Neural cell (in vitro differentiated cells): Measurements from ENCODE around the gene S100A12.

Source experiments
- RAD21 ChIP-seq: fragments of 450-650 bp; conservative IDR thresholded peaks from 2 replicates; pipeline ENCODE4 v1.6.1; 2014; ENCODE audit warnings: antibody characterized with exemption, mild to moderate bottlenecking, moderate library complexity
- TAF1 ChIP-seq: IDR thresholded peaks from 2 replicates; pipeline ENCODE4 v1.6.1; 2012; ENCODE audit warnings: low read depth

- TF ChIP-seq TAF1 = no peak
- TF ChIP-seq RAD21 = no peak
Measured at GRCh38 chr1:153392822-153393221, 17.4 kb upstream of the S100A12 start.
